ENCODE measurements around the gene ZFAND3. TPM values are rescaled to one million over a fixed set of nuclear protein-coding genes. Genes with fewer than 3 reads are reported as not detected.

Gene ZFAND3
- total RNA-seq, 1 experiment from 2014 or later, result 64.0 TPM

GRCh38 chr6:37851997-37852524, 32.5 kb downstream of the ZFAND3 start:
- H3K36me3 ChIP-seq (ENCODE audit: insufficient read depth, low read length, poor library complexity, severe bottlenecking), result no peaks in the 10 kb centered on the region
- no peak for DNase-seq (ENCODE audit: low spot score)
- H3K27me3 ChIP-seq (replicated peaks; ENCODE audit: insufficient read depth, low read depth, low read length, poor library complexity), result no peaks in the 10 kb centered on the region
- H3K4me3 ChIP-seq (ENCODE audit: low read depth, low read length, poor library complexity, severe bottlenecking), result no peak overlapping the region
- ChIA-PET CTCF (no interaction called here), POLR2A (ENCODE audit: low non-redundant PET) (no interaction called here)
- peaks cover 14% of the 10 kb centered on the region for H3K4me1 ChIP-seq (ENCODE audit: insufficient read depth, low read length, poor library complexity, severe bottlenecking)
- intact Hi-C loops (cut with micrococcal nuclease; ENCODE audit: unreplicated experiment), result no loop called here
- H3K9me3 ChIP-seq (ENCODE audit: low read depth, low read length, poor library complexity, severe bottlenecking), result no peaks in the 10 kb centered on the region
- no TSS peak for BruUV-seq (replicated peaks)
- TF ChIP-seq CTCF (conservative IDR thresholded peaks at IDR 0.05; ENCODE audit: low read depth, low read length) (no peak), EZH2 (IDR thresholded peaks at IDR 0.05; ENCODE audit: borderline replicate concordance, low read depth, low read length, poor library complexity, severe bottlenecking) (no peak)
- no peak overlapping the region for H3K27ac ChIP-seq (ENCODE audit: low read depth, low read length, poor library complexity, severe bottlenecking)

GRCh38 chr6:37856285-37856684, 36.8 kb downstream of the ZFAND3 start:
- H3K27ac ChIP-seq (ENCODE audit: low read depth, low read length, poor library complexity, severe bottlenecking), result no peak overlapping the region
- intact Hi-C loops (cut with micrococcal nuclease; ENCODE audit: unreplicated experiment), result no loop called here
- H3K27me3 ChIP-seq (replicated peaks; ENCODE audit: insufficient read depth, low read depth, low read length, poor library complexity), result no peaks in the 10 kb centered on the region
- no peaks in the 10 kb centered on the region for H3K4me1 ChIP-seq (ENCODE audit: insufficient read depth, low read length, poor library complexity, severe bottlenecking)
- ChIA-PET POLR2A (ENCODE audit: low non-redundant PET) (no interaction called here), CTCF (no interaction called here)
- H3K36me3 ChIP-seq (ENCODE audit: insufficient read depth, low read length, poor library complexity, severe bottlenecking), result no peaks in the 10 kb centered on the region
- no peak overlapping the region for H3K4me3 ChIP-seq (ENCODE audit: low read depth, low read length, poor library complexity, severe bottlenecking)
- H3K9me3 ChIP-seq (ENCODE audit: low read depth, low read length, poor library complexity, severe bottlenecking), result no peaks in the 10 kb centered on the region
- TF ChIP-seq CTCF (conservative IDR thresholded peaks at IDR 0.05; ENCODE audit: low read depth, low read length), result no peak
- TF ChIP-seq EZH2 (IDR thresholded peaks at IDR 0.05; ENCODE audit: borderline replicate concordance, low read depth, low read length, poor library complexity, severe bottlenecking), result no peak
- BruUV-seq (replicated peaks), result no TSS peak
- no peak for DNase-seq (ENCODE audit: low spot score)

GRCh38 chr6:37858363-37858762, 38.8 kb downstream of the ZFAND3 start:
- Histone ChIP-seq H3K36me3 (ENCODE audit: insufficient read depth, low read length, poor library complexity, severe bottlenecking) (no peaks in the 10 kb centered on the region), H3K27me3 (replicated peaks; ENCODE audit: insufficient read depth, low read depth, low read length, poor library complexity) (no peaks in the 10 kb centered on the region), H3K27ac (ENCODE audit: low read depth, low read length, poor library complexity, severe bottlenecking) (no peak overlapping the region), H3K4me1 (ENCODE audit: insufficient read depth, low read length, poor library complexity, severe bottlenecking) (no peaks in the 10 kb centered on the region), H3K9me3 (ENCODE audit: low read depth, low read length, poor library complexity, severe bottlenecking) (no peaks in the 10 kb centered on the region), H3K4me3 (ENCODE audit: low read depth, low read length, poor library complexity, severe bottlenecking) (no peak overlapping the region)
- ChIA-PET CTCF (no interaction called here), POLR2A (ENCODE audit: low non-redundant PET) (interaction anchor here (0.7 kb wide), 1 partner anchor 222 kb away, joined by 4 read pairs; no protein-coding TSS in a partner anchor)
- no peak for DNase-seq (ENCODE audit: low spot score)
- TF ChIP-seq EZH2 (IDR thresholded peaks at IDR 0.05; ENCODE audit: borderline replicate concordance, low read depth, low read length, poor library complexity, severe bottlenecking) (no peak), CTCF (conservative IDR thresholded peaks at IDR 0.05; ENCODE audit: low read depth, low read length) (no peak)
- intact Hi-C loops (cut with micrococcal nuclease; ENCODE audit: unreplicated experiment), result no loop called here
- no TSS peak for BruUV-seq (replicated peaks)
